GM18861 (cell line): Measurements from ENCODE around the gene TBC1D14.

ENCODE experiments used
- ATAC-seq: cut with Tn5 transposase; IDR thresholded peaks from one replicate; pipeline ENCODE4 v1.9.1; 2021; ENCODE audit not compliant: unreplicated experiment

TBC1D14 gene

DNA sequence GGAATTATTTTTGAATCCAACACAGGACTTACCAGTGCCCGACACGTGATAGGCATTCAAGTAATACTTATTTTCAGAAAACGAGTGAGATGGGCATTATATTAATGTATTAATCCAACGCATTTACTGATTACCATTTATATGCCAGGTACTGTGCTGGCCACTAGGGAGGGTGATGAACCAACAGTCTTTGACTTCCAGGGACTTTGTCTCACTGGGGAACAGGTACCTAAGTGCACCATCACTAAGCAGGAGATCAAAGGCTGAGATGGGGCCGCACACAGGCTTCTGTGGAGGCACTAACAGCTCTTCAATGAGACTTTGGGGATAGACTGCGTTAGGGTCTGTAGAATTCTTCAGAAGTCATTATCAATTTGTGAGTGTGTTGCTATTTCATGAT, 127.8 kb downstream of the TBC1D14 start:
- no peak for ATAC-seq

DNA sequence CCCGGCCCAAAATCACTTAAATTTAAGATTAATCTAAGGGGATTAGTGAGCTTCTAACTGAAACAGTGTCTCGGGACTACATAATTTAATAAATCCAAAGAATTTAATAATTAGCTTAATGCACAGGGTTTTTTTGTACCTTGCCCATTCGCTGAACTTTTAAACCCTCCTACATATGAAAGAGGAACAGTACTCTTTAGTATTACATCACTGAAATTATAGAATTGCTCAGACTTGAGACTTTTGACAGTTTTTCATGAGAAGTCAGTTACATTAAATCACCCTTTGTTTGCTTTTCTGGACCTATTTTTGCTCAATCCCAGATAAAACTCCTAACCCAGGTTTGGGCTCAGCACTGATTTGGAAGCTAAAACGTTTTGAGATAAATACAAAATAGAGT, 131.1 kb downstream of the TBC1D14 start:
- ATAC-seq = no peak

DNA sequence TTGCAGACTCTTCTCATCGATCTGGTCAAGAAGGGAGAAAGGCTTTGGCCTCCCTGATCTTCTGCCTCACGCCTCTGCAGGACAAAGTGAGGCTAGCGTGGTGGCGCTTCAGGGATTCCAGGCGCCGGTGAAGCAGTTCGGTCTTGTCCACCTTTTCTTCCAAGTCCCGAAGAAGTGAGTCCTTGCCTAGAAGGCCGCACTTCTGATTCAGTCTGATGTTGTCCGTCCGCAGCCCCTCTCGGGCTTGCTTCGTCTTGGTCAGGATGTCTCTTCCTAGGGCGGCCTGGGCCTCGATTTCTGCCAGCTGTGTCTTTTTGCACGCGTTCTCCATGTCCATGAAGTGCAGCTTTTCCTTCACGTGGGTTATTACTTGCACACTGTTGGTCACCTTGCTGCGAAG, 131.6 kb downstream of the TBC1D14 start:
- ATAC-seq = no peak

DNA sequence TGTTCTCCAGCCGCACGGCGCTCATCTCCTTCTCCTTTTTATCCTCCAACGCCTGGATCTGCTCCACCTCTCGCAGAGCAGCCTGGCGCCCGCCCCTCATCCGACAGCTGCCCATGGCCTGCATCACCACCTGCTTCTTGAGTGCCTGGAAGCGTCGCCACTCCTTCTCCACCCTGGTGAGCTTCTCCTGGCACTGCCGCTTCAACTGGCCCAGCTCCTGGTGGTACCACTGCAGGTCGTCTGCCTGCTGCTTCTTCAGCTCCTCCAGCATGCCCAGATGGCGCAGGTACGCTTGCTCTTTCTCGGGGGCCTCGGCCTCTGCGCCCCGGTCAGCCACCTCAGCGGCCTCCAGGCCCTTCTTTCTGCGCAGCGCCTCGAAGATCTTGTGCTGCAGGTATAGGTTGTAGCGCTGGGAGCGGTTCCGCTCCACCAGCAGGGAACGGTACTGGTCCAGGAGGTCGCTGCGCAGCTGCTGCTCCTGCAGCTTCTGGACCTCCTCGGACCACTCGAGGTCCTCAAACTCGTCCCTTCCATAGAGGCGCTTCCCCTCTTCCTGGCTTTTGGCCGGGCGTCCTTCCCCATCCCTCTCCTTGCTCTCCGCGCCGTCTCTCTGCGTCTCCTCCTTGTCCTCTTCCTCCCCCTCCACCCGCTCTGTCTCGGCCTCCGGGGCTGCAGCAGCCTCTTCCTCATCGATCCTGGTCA, 132.3 kb downstream of the TBC1D14 start:
- ATAC-seq = no peak

DNA sequence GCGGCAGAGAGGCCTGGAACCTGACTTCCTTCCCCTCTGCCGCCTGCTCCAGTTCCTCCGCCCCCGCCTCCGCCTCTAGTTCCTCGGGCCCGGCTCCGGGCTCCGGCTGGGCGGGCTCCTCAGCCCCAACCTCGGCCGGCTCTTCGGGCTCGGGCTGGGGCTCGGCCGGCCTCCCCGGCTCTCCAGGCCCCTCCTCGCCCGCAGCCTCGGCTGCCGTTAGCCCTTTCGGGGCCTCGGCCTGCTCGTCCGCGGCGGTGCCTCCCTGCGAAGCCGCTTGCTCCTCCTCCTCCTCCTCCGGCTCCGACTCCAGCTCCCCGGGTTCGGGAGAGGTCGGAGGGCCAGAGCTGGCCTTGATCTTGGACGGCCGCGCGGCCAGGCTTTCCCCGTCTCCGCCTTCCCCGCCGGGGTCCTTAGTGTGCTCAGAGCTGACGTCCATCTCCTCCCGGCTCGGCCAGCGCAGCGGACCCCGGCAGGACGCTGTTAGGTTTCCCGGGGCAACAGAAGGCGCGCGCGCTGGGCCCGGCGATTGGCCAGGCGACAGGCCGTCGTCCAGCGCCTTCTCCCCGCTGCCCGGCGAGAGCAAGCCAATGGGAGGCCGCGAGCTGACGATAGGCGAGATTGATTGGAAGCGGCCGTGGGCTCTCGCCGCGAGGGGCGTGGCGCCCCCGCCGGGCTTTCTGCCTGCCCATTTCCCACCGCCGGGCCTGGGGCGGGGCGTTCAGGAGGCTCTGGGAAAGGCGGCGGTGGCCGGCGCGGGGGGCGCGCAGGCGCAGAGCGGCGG, 133.1 kb downstream of the TBC1D14 start:
- ATAC-seq = peak; percentile 76

DNA sequence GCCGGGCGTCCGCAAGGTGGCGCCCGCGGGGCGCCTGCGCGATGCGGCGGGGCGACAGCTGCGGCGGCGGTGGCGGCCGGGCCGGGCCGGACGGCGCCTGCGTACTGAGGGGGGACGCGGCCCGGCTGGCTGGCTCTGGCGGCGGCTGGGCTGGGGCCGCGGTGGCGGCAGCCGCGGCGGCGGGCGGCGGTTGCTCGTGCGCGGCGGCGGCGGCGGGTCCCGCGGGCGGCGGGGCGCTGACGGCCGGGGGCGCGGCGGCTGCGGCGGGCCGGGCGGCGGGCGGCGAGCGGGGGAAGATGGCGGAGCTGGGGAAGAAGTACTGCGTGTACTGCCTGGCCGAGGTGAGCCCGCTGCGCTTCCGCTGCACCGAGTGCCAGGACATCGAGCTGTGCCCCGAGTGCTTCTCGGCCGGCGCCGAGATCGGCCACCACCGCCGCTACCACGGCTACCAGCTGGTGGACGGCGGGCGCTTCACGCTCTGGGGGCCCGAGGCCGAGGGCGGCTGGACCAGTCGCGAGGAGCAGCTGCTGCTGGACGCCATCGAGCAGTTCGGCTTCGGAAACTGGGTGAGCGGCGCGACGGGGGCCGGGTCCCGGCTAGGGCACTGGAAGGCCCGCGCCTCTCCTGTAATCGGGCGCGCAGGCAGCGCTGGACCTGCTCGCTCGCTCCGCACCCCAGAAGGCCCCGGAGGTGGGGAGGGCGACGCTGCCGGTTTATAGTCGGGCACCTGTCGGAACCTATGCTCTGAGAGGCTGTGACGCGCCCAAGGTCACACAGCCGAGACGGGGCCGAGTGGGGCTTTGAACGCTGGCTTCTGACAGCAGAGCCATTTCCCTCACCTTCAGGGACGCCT, 133.9 kb downstream of the TBC1D14 start, which contains the start of gene TADA2B:
Gene TADA2B (plus strand): TSS at position 89 of the 853 bp plus-strand sequence. CDS start 208 bp downstream, at position 297.
- peak; percentile 12 for ATAC-seq

DNA sequence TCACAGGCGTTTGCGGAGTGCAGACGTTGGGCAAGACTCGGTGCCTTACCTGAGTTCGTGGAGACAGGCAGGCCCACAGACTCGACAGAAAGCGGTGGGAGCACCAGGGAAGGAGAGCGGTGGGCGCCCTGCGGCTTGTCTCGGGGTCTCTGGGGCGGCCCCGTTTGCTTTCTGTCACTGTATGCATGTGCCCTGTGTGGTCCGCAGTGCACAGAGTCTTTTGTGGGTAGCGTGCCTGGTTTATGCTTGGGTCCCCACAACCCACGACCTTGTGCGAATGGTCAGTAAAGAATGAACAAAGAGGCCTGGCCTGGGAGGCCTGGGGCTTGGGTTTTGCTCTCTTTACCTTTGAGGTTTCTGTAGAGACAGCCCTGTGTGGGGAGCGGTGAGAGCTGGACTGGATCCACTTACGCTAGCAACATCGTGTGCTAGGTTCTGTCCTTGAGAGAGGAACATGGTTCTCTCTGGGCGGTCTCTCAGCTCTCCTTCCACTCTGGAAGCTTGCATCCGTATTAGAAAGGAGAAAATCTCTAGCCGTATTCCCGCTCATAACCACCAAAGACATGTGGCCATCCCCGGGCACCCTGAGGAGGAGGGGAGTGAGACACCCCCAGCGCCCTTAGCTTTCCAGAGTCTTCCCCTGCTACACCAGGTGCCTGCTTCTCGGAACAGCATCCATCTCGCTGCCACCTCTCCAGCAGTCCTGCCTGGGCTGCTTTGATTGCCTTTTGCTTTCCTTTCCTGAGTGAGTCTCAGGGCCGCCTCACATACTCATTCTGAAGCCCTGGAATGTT, 134.7 kb downstream of the TBC1D14 start:
- ATAC-seq = no peak

DNA sequence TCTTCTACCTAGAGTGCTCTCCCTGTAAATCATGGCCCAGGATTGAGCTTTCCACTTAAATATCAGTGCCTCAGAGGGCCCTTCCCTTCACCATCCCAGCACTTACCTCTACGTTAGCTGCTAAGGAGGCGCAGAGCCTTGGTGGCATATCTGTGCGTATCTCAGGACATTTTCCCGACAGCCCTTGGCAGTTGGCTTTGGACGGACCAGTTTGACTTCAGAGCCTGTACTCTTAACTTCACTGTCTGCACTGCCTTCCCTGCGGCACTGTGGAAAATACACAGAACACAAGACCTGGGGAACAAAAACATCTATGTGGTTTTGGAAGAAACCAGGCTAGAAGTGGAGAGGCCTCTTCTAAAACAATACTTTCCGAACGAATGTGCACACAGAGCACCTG, 135.9 kb downstream of the TBC1D14 start:
- no peak for ATAC-seq

DNA sequence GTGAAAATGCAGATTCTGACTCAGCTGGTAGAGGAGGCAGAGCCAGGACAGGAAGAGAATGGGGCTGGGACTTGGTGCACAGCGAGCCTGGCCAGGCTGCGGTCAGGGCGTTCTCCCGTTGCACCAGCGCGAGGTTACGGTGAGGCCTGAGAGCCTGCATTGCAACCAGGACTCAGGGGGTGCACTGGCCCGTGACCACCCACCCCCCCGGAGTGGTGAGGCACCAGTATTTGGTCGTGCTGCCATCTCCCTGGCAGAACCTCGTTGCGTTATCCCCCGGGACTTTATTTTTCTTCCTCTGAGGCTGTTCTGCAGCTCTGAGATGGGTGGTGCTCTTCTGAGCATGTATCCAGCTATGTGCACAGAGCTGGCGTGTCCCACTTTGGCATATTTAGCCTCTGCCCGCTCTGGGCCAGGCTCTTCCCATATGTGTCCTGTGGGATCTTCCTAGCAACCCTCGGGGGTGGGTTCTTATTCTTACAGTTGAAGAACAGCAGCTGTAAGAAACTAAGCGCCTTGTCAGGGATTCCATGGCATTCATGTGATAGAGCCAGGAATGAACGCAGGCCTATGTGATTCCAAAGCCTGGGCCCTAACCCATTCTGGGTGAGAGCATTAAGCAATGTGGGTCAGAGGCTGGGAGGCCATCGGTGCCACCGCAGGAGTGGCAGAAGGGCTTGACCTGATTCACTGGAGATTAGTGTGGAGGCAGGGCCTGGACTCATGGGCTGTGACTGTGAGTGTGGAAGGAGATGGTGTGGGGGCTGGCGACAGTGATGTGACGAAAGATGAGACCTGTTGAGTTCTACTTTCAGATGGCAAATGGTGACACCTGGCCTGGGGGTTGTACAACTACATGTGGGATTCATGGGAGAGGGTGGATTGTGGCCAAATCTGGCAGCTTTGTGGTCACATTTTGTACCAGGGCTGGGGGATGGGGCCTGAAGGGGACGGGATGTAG, 136.6 kb downstream of the TBC1D14 start:
- ATAC-seq = no peak

DNA sequence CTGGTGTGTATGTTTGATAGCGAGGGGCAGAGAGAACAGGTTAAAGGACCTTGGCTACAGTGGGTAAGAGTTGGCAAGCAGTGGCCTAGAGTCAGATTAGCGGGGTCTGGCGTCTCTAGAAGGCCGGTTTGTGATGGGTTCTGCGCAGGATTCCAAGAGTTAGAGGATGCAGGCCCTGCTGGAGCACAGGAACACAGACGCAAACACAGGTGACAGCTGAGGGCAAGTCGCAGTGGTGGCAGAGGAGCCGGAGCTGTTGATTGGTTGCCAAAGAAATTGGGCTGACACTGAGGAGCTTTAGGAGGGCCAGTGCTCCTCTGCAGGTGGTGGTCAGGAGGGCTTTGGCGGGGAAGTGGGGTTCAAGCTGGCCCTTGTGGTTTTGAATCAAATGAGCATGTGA, 137.3 kb downstream of the TBC1D14 start:
- no peak for ATAC-seq

DNA sequence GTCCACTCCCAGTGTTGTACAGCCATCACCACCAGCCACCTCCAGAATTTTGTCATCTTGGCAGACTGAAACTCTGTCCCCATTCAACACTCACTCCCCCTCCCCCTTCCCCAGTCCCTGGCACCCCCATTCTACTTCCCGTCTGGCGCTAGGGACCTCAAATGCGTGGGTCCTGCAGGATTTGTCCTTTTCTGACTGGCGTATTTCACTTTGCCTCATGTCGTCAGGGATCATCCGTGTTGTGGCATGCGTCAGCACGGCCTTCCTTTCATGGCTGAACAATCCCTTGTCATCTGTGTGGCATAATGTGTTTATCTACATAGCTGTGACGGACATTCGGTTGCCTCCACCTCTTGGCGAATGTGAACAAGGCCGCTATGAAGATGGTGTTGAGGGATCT, 139.0 kb downstream of the TBC1D14 start:
- no peak for ATAC-seq

DNA sequence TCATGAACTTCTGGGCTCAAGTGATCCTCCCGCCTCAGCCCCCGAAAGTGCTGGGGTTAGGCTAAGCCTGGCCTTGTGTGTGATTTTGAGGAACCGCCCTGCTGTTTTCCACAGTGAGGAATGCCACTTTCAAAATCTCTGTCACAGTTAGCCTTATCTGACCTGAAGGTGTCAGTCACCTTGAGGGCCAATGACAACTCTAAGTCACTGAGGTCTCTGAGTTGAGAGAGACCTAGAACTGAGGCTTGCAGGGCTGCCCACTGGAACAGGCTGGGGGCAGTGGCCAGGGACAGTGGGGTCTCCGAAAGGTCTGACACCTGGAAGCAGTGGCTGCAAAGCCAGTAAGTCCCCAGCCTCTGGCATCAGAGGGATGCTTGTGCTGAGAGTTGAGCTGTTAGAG, 139.7 kb downstream of the TBC1D14 start:
- ATAC-seq = no peak

DNA sequence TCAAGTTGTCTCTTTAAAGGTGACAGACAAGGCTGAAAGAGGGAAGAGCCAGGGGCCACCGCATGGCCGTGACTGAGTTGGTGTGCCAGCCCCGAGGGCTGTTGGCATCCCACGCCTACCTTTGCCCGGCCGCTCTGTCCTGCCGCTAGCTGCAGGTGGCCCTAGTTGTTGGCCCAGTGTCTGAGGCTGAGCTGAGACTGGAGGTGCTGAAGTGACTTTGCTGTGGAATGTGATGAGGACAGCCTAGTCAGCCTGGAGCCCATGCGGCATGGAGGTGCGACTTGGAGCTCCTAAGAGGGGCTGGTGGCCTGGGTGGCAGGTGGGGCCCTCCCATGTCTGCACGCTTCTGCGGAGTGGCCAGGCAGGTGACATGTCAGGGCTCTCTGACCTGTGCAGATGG, 140.1 kb downstream of the TBC1D14 start:
- ATAC-seq = no peak

DNA sequence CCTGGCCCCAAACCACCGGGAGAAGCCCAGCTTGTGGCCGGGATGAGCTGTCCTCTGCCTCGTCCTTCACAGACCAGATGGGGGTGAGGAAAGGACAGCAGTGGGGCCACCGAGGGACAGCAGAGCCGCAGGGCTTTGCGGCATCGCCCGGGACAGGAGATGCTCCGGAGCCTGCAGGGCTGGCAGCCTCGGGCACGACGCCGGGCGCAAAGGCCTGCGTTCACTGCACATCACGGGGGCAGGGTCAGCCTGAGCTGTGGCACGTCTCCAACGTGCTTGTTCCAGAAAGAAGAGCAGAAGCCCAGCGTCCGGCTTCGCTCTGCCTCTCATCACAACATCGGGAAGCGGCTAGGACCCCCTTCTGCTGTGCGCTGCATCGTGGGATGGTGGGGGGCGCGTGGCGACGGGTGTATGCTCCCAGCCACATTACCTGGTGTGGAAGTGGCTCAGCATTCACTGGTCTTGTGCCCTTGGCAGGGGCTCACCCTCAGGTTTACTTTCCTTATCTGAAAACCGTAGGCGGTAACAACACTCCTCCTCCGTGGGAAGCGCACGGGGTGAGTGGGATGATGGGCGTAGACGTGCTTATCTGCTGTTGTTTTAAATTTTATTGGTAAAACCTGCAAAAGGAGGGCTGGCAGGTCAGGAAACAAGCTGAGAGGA, 141.0 kb downstream of the TBC1D14 start:
- no peak for ATAC-seq

DNA sequence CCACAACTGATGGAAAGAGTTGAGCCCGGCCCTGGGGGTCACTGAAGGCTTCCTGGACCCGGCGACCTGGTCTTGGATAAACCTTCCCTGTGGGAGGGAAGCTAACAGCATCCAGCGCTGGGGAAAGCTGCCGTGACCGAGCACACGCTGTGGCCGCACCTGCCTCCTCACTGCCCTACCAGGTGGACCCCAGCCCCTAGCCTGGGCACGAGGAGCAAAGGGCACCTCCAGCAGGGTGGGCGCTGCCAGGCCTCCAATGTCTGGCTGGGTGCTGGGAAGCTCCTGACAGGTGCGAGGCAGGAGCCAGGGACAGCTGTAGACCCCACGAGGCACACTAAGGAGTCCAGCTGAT, 141.5 kb downstream of the TBC1D14 start:
- no peak for ATAC-seq

DNA sequence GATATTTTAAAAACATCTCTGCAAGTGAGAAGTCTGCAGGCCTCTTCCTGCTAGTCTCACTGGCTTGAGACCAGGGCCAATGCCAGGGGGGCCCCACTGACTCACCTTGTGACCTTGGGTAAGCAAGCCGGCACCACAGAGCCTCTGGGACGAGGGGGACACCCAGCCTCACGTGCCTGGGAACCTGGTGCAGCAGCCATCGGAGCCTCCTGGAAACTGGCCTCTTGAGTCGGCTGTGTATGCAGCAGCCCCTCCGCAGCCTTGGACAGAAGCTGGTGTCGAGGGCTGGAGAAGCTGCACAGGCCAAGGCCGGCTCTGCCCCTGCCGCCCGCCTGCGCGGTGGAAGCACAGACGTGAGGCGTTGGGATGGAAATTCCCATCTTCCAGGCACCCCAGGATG, 142.3 kb downstream of the TBC1D14 start:
- no peak for ATAC-seq

DNA sequence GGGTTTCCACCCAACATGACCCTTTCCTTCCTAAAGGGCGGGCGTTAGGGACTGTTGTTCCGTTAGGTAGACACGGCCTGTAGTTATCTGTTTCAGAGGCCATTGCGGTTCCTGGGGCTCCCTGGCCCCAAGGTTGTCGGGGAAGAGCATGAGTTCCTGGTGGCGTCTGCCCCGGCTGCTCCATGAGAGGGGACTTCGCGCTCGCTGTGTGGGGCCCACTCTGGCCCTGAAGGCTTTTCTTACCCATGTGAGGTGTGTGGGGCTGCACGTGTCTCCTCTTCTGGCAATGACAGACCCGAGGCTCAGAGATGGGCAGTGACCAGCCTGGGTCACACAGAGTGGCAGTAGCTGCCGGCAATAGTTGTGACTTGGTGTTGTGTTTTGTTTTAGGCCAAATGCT, 142.7 kb downstream of the TBC1D14 start:
- no peak for ATAC-seq

DNA sequence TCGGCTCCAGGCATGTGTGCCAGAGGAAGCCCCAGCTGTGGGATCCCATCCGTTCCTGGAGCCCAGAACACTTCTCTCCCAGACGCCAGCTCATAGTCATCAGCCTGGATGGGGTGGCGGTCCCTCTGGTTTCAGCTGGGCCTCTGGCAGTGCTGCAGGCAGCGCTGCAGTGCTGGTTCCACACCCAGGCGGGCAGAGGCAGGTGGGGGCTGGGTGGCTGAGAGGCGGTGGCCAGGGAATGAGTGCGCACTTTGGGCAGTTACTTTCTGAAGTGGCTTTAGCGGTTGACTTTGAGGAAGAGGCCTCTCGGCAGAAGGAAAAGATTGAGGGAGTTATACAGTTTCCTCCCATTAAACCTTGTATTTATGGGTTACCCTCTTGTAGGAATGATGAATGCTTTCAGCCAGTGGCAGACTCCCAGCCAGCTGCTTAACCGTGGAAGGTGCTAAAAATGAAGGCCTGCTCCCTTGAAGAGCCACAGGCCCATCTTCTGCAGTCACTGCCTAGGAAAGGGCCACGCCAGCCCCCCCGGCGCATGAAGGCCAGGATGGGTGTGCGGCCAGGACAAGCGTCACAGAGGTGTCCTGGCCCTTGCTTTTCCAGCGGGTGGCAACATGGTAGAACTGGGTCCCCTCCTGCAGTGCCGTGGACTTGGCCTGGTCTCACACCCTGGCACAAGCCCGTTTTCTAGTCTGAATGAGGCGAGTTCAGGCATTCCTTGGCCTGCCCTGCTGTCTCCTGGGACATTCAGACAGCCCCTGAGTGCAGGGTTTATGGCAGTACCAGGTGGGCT, 143.5 kb downstream of the TBC1D14 start:
- no peak for ATAC-seq
